ENCODE results near the gene GATA5. TPM values are rescaled to one million over a fixed set of nuclear protein-coding genes. Genes with fewer than 3 reads are reported as not detected.

GATA5 gene
- polyA plus RNA-seq, 1 donor, result 40.9 TPM

DNA sequence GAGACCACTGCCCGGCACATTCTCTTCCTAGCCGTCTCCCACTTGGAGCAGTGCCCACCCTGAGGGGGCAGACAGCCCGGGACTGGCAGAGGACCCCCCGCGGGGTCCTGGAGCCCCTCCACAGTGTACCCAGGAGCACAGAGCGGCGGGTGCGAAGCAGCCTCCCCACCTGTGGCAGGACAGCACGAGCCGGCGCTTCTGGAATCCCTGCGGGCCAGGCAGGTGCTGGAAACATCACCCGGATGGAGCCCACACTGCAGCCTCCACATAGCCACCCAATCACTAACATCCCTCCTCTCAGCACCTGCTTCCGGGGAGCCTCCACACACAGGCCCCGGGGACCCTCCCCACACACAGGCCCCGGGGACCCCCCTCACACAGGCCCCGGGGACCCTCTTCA, 18.7 kb downstream of the GATA5 start:
- peaks cover 2% of the 10 kb centered on the region for H3K9me3 ChIP-seq (ENCODE audit: control insufficient read depth, low read depth, low read length)
- no peaks in the 10 kb centered on the region for H3K27me3 ChIP-seq (ENCODE audit: control insufficient read depth, insufficient read depth, low read length)
- no peaks in the 10 kb centered on the region for H3K36me3 ChIP-seq (ENCODE audit: control insufficient read depth, insufficient read depth, low read length)
- DNase-seq, result no peak
- no peak overlapping the region for H3K27ac ChIP-seq (ENCODE audit: low read length)
- peaks cover 51% of the 10 kb centered on the region for H3K4me1 ChIP-seq (ENCODE audit: control insufficient read depth, insufficient read depth, low read length)
- H3K4me3 ChIP-seq (ENCODE audit: low read length), result no peak overlapping the region
- no CpG with 5 or more reads among the region's 17 CpGs for WGBS (ENCODE audit: insufficient coverage, low lambda C conversion rate)

DNA sequence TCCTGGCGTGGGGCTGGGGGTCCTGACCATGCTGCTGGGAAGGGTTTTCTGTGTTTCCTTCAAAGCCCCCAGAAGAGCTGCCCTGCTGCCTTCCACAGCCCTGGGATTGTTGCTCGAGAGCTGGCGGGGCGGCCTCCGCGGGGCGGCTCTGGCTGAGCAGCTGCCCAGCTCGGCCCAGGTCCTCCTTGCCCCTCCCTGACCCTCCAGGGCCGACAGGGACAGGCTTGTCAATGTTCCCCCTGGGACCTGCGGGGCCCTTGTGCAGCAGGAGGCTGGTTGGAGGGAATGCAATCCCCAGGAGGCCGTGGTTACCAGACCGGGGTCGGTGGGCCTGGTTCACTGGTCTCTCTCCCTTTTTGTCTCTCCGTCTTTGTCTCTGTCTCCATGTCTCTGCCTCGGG, 19.9 kb downstream of the GATA5 start:
- Histone ChIP-seq H3K27ac (ENCODE audit: low read length) (no peak overlapping the region), H3K4me1 (ENCODE audit: control insufficient read depth, insufficient read depth, low read length) (peaks cover 45% of the 10 kb centered on the region)

DNA sequence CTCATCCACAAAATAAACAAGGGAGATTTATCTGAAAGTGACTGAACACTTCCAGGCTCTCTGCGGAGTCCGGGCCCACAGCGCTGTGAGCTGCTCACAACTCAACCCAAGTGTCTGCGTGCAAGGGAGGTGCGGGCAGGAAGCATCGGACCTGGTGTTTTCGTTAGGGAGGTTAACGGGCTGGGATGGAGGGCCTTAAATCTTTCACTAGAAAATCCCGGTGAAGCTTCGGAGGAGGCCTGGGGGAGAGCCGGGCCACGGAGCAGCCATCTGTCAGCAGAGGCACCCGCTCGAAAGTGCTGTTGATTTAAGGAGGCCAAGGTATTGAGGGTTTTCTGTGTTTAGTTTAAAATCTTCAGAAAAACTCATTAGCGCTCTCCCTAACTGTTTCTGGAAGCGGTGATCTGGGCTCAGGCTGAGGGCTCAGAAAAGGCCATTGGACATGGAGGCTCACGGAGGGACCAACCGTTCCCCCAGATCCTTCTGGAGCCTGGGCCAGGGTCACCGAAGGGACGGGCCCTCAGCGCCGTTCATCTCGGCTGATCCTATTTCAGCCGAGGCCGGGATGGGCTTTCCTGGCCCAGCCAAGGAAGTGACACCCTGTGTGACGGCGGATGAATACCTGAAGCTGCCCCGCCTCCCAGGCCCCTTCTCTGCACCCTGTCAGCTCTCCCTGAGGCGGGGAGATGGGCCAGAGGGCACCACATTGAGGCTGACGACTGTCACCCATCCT, 20.7 kb downstream of the GATA5 start:
- peaks cover 2% of the 10 kb centered on the region for H3K9me3 ChIP-seq (ENCODE audit: control insufficient read depth, low read depth, low read length)
- no CpG with 5 or more reads among the region's 30 CpGs for WGBS (ENCODE audit: insufficient coverage, low lambda C conversion rate)
- no peak overlapping the region for H3K4me3 ChIP-seq (ENCODE audit: low read length)
- H3K27me3 ChIP-seq (ENCODE audit: control insufficient read depth, insufficient read depth, low read length), result no peaks in the 10 kb centered on the region
- H3K36me3 ChIP-seq (ENCODE audit: control insufficient read depth, insufficient read depth, low read length), result no peaks in the 10 kb centered on the region
- no peak overlapping the region for H3K27ac ChIP-seq (ENCODE audit: low read length)
- peaks cover 47% of the 10 kb centered on the region for H3K4me1 ChIP-seq (ENCODE audit: control insufficient read depth, insufficient read depth, low read length)
- no peak for DNase-seq

More for the DNA sequence above, 19.9 kb downstream of the GATA5 start:
- Histone ChIP-seq H3K27me3 (ENCODE audit: control insufficient read depth, insufficient read depth, low read length) (no peaks in the 10 kb centered on the region), H3K9me3 (ENCODE audit: control insufficient read depth, low read depth, low read length) (peaks cover 2% of the 10 kb centered on the region), H3K4me3 (ENCODE audit: low read length) (no peak overlapping the region), H3K36me3 (ENCODE audit: control insufficient read depth, insufficient read depth, low read length) (no peaks in the 10 kb centered on the region)
- WGBS (ENCODE audit: insufficient coverage, low lambda C conversion rate), result no CpG with 5 or more reads among the region's 15 CpGs
- no peak for DNase-seq

- peaks cover 54% of the 10 kb centered on the region for H3K4me1 ChIP-seq (ENCODE audit: control insufficient read depth, insufficient read depth, low read length)
- H3K9me3 ChIP-seq (ENCODE audit: control insufficient read depth, low read depth, low read length), result peaks cover 2% of the 10 kb centered on the region
- DNase-seq, result no peak
- peak overlapping the region; percentile 16 for H3K27ac ChIP-seq (ENCODE audit: low read length)
- H3K4me3 ChIP-seq (ENCODE audit: low read length), result no peak overlapping the region
- no CpG with 5 or more reads among the region's 17 CpGs for WGBS (ENCODE audit: insufficient coverage, low lambda C conversion rate)
- H3K36me3 ChIP-seq (ENCODE audit: control insufficient read depth, insufficient read depth, low read length), result no peaks in the 10 kb centered on the region
- H3K27me3 ChIP-seq (ENCODE audit: control insufficient read depth, insufficient read depth, low read length), result no peaks in the 10 kb centered on the region
These were observed 22.5 kb downstream of the GATA5 start for GRCh38 chr20:62453186-62453808.

DNA sequence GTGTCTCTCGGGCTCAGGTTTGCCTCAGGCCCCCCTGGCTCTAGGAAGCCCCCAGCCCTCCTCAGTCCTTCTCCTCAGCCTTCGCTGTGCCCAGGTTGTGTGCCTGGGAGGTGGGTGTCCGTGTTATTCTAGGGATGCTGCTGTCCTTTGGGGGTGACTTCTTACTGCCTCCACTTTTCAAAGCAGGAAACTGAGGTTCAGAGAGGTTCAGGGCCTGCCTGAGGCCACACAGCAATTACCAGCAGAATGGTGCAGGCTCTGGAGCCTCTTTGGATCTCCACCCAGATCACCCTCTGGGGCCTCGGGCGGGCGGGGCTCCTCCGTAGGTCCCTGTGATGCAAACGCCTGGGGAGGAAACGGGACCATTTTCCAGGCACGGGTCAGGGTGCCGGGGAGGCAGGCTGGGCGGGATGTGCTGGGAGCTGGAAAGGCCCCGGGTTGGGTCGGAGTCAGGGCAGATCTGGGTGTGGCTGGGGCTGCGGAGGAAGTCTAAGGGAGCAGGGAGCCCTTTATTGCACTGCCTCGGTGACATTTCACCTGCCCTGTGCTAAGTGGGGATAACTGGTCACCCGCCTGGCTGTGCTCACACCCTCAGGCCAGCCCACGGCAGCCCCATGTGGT, 23.2 kb downstream of the GATA5 start:
- H3K4me3 ChIP-seq (ENCODE audit: low read length), result no peak overlapping the region
- H3K27me3 ChIP-seq (ENCODE audit: control insufficient read depth, insufficient read depth, low read length), result no peaks in the 10 kb centered on the region
- H3K36me3 ChIP-seq (ENCODE audit: control insufficient read depth, insufficient read depth, low read length), result no peaks in the 10 kb centered on the region
- DNase-seq, result peak; percentile 83 to 93
- peaks cover 2% of the 10 kb centered on the region for H3K9me3 ChIP-seq (ENCODE audit: control insufficient read depth, low read depth, low read length)
- peaks cover 49% of the 10 kb centered on the region for H3K4me1 ChIP-seq (ENCODE audit: control insufficient read depth, insufficient read depth, low read length)
- WGBS (ENCODE audit: insufficient coverage, low lambda C conversion rate), result no CpG with 5 or more reads among the region's 18 CpGs
- peak overlapping the region; percentile 16 for H3K27ac ChIP-seq (ENCODE audit: low read length)

GRCh38 chr20:62451970-62452369, 23.8 kb downstream of the GATA5 start:
- H3K36me3 ChIP-seq (ENCODE audit: control insufficient read depth, insufficient read depth, low read length), result no peaks in the 10 kb centered on the region
- no peak for DNase-seq
- no peaks in the 10 kb centered on the region for H3K27me3 ChIP-seq (ENCODE audit: control insufficient read depth, insufficient read depth, low read length)
- no peak overlapping the region for H3K4me3 ChIP-seq (ENCODE audit: low read length)
- H3K4me1 ChIP-seq (ENCODE audit: control insufficient read depth, insufficient read depth, low read length), result peaks cover 50% of the 10 kb centered on the region
- H3K9me3 ChIP-seq (ENCODE audit: control insufficient read depth, low read depth, low read length), result peaks cover 5% of the 10 kb centered on the region
- 100% methylated on average over 1 of the region's 3 CpGs for WGBS (ENCODE audit: insufficient coverage, low lambda C conversion rate)
- H3K27ac ChIP-seq (ENCODE audit: low read length), result no peak overlapping the region

DNA sequence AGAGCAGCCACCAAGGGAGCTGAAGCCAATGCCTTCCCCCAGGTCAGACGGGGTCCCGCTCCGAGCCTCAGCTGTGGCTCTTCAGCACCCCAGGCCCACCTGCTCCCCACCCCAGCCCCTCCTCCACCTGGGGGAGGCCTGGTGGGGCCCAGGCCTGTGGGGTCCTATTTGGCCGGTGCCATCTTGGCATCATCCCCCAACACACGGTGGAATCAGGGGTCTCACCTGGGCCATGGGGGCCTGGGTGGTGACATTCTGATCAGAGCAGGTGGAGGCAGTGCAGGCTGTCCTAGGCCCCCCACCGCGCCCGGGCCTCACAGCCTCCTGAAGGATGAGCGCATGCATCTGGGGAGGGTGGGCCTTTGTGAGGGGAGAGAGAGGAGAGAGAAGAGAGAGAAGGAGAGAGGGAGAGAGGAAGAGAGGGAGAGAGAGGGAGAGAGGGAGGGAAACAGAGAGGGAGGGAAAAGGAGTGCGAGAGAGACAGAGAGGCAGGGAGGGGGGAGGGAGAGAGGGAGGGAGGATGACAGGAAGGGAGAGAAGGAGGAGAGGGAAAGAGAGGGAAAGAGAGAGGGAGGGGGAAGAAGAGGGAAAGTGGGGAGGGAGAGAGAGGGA, 24.5 kb downstream of the GATA5 start:
- peaks cover 58% of the 10 kb centered on the region for H3K4me1 ChIP-seq (ENCODE audit: control insufficient read depth, insufficient read depth, low read length)
- 86% methylated on average over 2 of the region's 10 CpGs for WGBS (ENCODE audit: insufficient coverage, low lambda C conversion rate)
- peaks cover 5% of the 10 kb centered on the region for H3K9me3 ChIP-seq (ENCODE audit: control insufficient read depth, low read depth, low read length)
- no peaks in the 10 kb centered on the region for H3K27me3 ChIP-seq (ENCODE audit: control insufficient read depth, insufficient read depth, low read length)
- no peak overlapping the region for H3K4me3 ChIP-seq (ENCODE audit: low read length)
- peak overlapping the region; percentile 34 for H3K27ac ChIP-seq (ENCODE audit: low read length)
- no peak for DNase-seq
- no peaks in the 10 kb centered on the region for H3K36me3 ChIP-seq (ENCODE audit: control insufficient read depth, insufficient read depth, low read length)

DNA sequence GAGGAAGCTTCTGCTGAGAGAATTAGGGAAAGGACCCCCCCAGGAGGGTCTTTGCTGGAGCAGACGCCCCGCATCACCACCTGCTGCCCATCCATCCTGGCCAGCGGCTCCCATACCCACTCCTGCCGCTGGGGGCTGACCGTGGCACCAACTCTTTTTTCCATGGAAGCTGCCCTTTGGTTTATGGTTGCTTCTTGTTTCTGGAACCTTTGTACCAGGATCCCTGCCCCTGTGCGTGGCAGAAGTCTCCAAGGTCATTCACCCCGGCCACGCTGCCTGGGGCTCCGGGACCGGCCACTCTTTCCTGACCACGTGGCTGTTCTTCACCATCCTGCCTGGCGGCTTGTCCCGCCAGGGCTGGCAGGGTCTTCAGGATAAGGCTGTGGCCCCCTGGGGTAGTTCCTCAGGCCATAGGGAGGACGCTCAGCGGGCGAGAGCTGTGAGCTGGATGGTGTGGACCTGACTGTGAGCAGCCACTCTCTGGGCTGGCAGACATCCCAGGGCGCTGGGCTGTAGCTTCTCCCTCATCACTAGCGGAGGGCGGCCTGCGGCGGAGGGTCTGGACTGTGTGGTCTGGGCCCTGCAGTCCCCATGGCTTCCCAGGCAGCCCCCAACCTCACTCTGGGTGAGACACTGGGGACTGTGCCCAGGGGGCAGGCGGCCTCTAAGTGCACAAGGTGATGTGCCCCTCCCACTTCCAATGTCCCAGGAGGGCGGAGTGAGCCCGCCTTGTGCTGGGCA, 25.7 kb downstream of the GATA5 start:
- peak overlapping the region; percentile 79 for H3K27ac ChIP-seq (ENCODE audit: low read length)
- H3K9me3 ChIP-seq (ENCODE audit: control insufficient read depth, low read depth, low read length), result peaks cover 4% of the 10 kb centered on the region
- H3K36me3 ChIP-seq (ENCODE audit: control insufficient read depth, insufficient read depth, low read length), result no peaks in the 10 kb centered on the region
- H3K4me3 ChIP-seq (ENCODE audit: low read length), result no peak overlapping the region
- peaks cover 59% of the 10 kb centered on the region for H3K4me1 ChIP-seq (ENCODE audit: control insufficient read depth, insufficient read depth, low read length)
- DNase-seq, result peak; percentile 86 to 93
- no CpG with 5 or more reads among the region's 24 CpGs for WGBS (ENCODE audit: insufficient coverage, low lambda C conversion rate)
- no peaks in the 10 kb centered on the region for H3K27me3 ChIP-seq (ENCODE audit: control insufficient read depth, insufficient read depth, low read length)

GRCh38 chr20:62448788-62449187, 27.0 kb downstream of the GATA5 start:
- Histone ChIP-seq H3K4me3 (ENCODE audit: low read length) (no peak overlapping the region), H3K9me3 (ENCODE audit: control insufficient read depth, low read depth, low read length) (peaks cover 4% of the 10 kb centered on the region), H3K36me3 (ENCODE audit: control insufficient read depth, insufficient read depth, low read length) (no peaks in the 10 kb centered on the region), H3K27ac (ENCODE audit: low read length) (no peak overlapping the region), H3K4me1 (ENCODE audit: control insufficient read depth, insufficient read depth, low read length) (peaks cover 57% of the 10 kb centered on the region), H3K27me3 (ENCODE audit: control insufficient read depth, insufficient read depth, low read length) (no peaks in the 10 kb centered on the region)
- no CpG with 5 or more reads among the region's 14 CpGs for WGBS (ENCODE audit: insufficient coverage, low lambda C conversion rate)
- DNase-seq, result no peak

DNA sequence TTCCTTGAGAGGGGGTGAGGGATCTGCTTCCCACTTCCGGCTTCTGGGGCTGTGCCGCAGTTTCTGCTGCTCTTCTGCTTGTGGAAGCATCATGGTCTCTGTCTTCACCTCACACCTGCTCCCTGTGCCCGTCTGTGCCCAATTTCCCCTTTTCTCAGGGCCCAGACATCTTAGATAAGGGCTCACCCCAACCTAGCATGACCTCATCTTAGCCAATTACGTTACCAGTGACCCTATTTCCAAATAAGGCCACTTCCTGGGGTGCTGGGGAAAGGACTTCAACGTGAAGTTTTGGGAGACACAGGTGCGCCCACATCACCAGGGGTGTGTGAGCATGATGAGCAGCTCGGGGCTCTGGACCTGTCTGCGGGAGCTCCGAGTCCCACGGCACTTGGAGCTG, 27.8 kb downstream of the GATA5 start:
- H3K4me1 ChIP-seq (ENCODE audit: control insufficient read depth, insufficient read depth, low read length), result peaks cover 55% of the 10 kb centered on the region
- DNase-seq, result no peak
- no CpG with 5 or more reads among the region's 10 CpGs for WGBS (ENCODE audit: insufficient coverage, low lambda C conversion rate)
- peaks cover 4% of the 10 kb centered on the region for H3K9me3 ChIP-seq (ENCODE audit: control insufficient read depth, low read depth, low read length)
- no peaks in the 10 kb centered on the region for H3K36me3 ChIP-seq (ENCODE audit: control insufficient read depth, insufficient read depth, low read length)
- no peak overlapping the region for H3K4me3 ChIP-seq (ENCODE audit: low read length)
- H3K27ac ChIP-seq (ENCODE audit: low read length), result no peak overlapping the region
- H3K27me3 ChIP-seq (ENCODE audit: control insufficient read depth, insufficient read depth, low read length), result no peaks in the 10 kb centered on the region

All from large intestine (tissue), 3 donors.